Adrenal gland (tissue), 12 donors: Measurements from ENCODE around the gene NCOA1. TPM values are rescaled to one million over a fixed set of nuclear protein-coding genes. Genes with fewer than 3 reads are reported as not detected.
A peak's percentile ranks its signal among the peaks of the same experiment; 100 is the strongest.

Experiments
- DNase-seq, 7 donors: peaks; one replicate each; pipeline ENCODE4 v3.0.0-alpha.2; 2019 to 2020
- H3K27ac ChIP-seq, 5 donors: fragments of 200-600 bp; sonication (generic) in 4 of 5; 1 replicate in 3 of 5; 2 replicates in 2 of 5; pipeline versions ENCODE4 v1.5.1 to v1.8.0; 2016 to 2020; ENCODE audit warnings: mild to moderate bottlenecking in 1 of 5
- H3K27me3 ChIP-seq: fragments of 200-600 bp; 2 replicates; pipeline ENCODE4 v1.8.0; 2021
- H3K36me3 ChIP-seq, 2 donors: fragments of 200-600 bp; replicated peaks in 1 of 2; 1 replicate in 1 of 2; 2 replicates in 1 of 2; pipeline versions ENCODE4 v1.5.1 to v1.8.0; 2018 to 2022
- H3K4me1 ChIP-seq, 2 donors: fragments of 200-600 bp; replicated peaks in 1 of 2; 1 replicate in 1 of 2; 2 replicates in 1 of 2; pipeline versions ENCODE4 v1.5.1 to v1.8.0; 2018 to 2021
- H3K4me3 ChIP-seq, 4 donors: fragments of 200-600 bp; sonication (generic) in 3 of 4; one replicate each; pipeline ENCODE4 v1.5.1; 2016 to 2018
- H3K9me3 ChIP-seq, 3 donors: fragments of 200-600 bp; sonication (generic) in 1 of 3; replicated peaks in 1 of 3; 1 replicate in 2 of 3; 2 replicates in 1 of 3; pipeline versions ENCODE4 v1.5.1 to v1.8.0; 2016 to 2021
- POLR2A ChIP-seq, 2 donors: fragments of 450-650 bp; IDR thresholded peaks; one replicate each; pipeline ENCODE4 v1.6.1; 2017; ENCODE audit warnings: antibody characterized with exemption in 2 of 2, mild to moderate bottlenecking in 2 of 2, moderate library complexity in 1 of 2
- WGBS, 4 donors: extraction: QIAGEN DNeasy Blood & Tissue Kit in 2 of 4; methylation state at CpG; one replicate each; pipeline versions ENCODE4 v1.1.5 to v1.1.7; 2013 to 2017; 5-methylcytosine and 5-hydroxymethylcytosine counted together
- intact Hi-C, 2 donors: fragments of 100-400 bp; cut with DNase I; formaldehyde crosslinking; loops; one replicate each; pipeline versions ENCODE4 v1.14.1 to v1.15.0; 2022 to 2023
- polyA plus RNA-seq, 3 donors: library from polyadenylated mRNA; stranded (reverse); fragments of 200-250 nt in 2 of 3; fragments of 350-450 nt in 1 of 3; fragmentation: Illumina TruSeq in 1 of 3; extraction: RNeasy Lipid Tissue Mini Kit (QIAGEN cat#74804) in 1 of 3; gene quantifications; one replicate each; pipeline ENCODE4 v1.2.3, GENCODE V29; 2013 to 2014
- total RNA-seq, 9 donors: library from RNA; depleted of rRNA in 4 of 9; stranded (reverse); fragments of >200 nt in 4 of 9; fragments of 120-200 nt in 1 of 9; fragmentation: NEBNext Ultra II Directional in 1 of 9; extraction: Animal tissue kit (Norgen Biotek cat#: 25700) in 1 of 9; gene quantifications; one replicate each; pipeline versions ENCODE4 v1.1.0 to v1.2.4, GENCODE V29; 2013 to 2023
- TF ChIP-seq, protein P1 (sequence below), 6 experiments: fragments of 450-650 bp in 4 of 6; fragments of 200-600 bp in 2 of 6; sonication (generic) in 1 of 6; IDR thresholded peaks; 1 replicate in 5 of 6; 2 replicates in 1 of 6; pipeline versions ENCODE4 v1.5.1 to v1.8.0; 2016 to 2021; ENCODE audit warnings: antibody characterized with exemption in 6 of 6, mild to moderate bottlenecking in 2 of 6, moderate library complexity in 1 of 6
- donor health status: healthy with polysubstance abuse.
- donor health status: Bipolar disorder and iron deficiency.
- donor health status: DM: yes; HTN: yes; CAD: no.
- donor health status: DM: no; HTN: no; CAD: no.
- donor health status: DM: no; HTN: no; CAD: no.
- donor health status: DM: yes; HTN: yes; CAD: no.

The NCOA1 gene
- total and polyA plus RNA-seq, 12 donors = 13.6 to 85.5 (median 43.6) TPM

DNA sequence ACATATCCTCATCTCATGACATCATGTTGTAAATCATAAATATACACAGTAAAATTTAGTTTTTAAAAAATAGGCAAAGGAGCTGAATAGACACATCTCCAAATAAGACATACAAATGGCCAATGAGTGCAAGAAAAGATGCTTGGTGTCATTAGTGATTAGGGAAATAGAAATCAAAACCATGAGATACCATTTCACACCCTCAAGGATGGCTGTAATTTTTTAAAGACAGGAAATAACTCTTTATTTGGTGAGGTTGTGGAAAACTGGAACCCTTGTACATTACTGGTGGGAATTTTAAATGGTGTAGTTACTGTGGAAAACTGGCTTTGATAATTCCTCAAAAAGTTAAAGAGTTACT lies 160.6 kb downstream of the NCOA1 start:
- no peak for DNase-seq
- H3K4me1 ChIP-seq = peaks cover 0 to 13% of the 10 kb centered on the region in 2 donors
- H3K4me3 ChIP-seq = no peak overlapping the region
- H3K9me3 ChIP-seq = no peaks in the 10 kb centered on the region
- TF ChIP-seq POLR2A (IDR thresholded peaks at IDR 0.05) = no peak
- TF ChIP-seq, protein P1, sequence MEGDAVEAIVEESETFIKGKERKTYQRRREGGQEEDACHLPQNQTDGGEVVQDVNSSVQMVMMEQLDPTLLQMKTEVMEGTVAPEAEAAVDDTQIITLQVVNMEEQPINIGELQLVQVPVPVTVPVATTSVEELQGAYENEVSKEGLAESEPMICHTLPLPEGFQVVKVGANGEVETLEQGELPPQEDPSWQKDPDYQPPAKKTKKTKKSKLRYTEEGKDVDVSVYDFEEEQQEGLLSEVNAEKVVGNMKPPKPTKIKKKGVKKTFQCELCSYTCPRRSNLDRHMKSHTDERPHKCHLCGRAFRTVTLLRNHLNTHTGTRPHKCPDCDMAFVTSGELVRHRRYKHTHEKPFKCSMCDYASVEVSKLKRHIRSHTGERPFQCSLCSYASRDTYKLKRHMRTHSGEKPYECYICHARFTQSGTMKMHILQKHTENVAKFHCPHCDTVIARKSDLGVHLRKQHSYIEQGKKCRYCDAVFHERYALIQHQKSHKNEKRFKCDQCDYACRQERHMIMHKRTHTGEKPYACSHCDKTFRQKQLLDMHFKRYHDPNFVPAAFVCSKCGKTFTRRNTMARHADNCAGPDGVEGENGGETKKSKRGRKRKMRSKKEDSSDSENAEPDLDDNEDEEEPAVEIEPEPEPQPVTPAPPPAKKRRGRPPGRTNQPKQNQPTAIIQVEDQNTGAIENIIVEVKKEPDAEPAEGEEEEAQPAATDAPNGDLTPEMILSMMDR (IDR thresholded peaks at IDR 0.05) = no peak
- H3K36me3 ChIP-seq = no peaks in the 10 kb centered on the region
- H3K27ac ChIP-seq = no peak overlapping the region
- intact Hi-C loops = no loop called here
- H3K27me3 ChIP-seq = no peaks in the 10 kb centered on the region

DNA sequence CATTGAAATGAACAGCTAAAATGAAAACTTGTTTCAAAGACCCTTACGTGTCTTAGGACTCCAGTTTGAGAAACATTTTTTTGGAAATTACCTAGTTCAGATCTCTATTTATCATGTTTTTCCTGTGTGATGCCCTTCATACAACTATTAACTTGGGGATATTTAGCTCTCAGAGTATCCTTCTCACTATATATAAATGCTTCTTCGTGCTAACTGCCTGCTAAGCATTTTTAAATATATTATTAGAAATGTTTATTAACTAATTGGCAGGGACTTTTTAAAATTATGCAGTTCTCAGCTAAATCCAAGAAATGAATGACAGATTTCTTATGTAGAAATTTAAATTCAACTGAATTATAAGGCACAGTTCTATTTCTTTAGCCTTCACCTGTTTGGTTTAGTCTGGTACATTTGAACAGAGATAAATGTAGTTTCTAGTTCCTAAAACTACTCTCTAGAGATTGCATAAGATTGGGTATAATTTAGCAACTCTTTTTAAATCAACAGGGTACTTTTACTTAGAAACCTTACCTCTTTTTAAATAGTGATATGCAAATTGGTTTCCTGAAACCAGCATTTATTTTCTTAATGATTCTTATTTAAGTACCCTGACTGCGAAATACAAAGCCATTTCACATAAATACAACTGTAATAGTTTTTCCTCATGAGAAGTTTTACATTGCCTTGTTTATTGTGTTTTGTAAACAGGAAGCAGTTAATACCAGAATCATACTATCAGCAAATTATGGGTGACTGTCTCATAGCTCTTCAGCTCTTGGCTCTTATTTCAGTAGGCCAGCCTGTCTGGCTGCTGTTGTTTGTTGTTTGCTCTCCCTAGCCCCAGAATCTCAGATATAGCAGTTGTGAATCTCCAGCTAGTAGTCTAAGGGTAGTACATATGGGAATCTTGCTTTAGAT lies 161.5 kb downstream of the NCOA1 start:
- H3K4me3 ChIP-seq = no peak overlapping the region
- H3K27me3 ChIP-seq = no peaks in the 10 kb centered on the region
- intact Hi-C loops = no loop called here
- no peaks in the 10 kb centered on the region for H3K9me3 ChIP-seq
- H3K36me3 ChIP-seq = no peaks in the 10 kb centered on the region
- TF ChIP-seq POLR2A (IDR thresholded peaks at IDR 0.05) = no peak
- peak overlapping the region in 1 of 5 donors; percentile 22 for H3K27ac ChIP-seq
- H3K4me1 ChIP-seq = peaks cover 0 to 21% of the 10 kb centered on the region in 2 donors
- 88 to 93% (median 91%) methylated on average over 3 of the region's 3 CpGs for WGBS, 4 donors
- no peak for DNase-seq

DNA sequence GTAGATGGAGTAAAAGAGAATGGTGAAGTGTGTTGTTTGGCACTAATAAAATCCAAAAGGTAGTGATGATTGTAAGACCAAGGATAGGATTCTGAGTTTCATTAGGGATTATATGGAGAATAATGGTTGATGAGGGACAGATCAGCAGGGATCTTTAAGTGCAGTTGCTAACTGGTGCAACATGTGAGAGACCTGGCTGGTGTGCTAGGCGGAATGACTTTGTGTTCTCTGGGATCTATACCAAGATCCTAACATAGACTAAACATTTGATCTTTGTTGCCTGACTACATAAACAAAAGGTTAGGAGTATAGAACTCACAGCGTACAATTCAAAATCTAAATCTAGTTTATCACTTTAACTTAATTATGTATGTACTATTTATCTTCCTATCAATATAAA lies 166.8 kb downstream of the NCOA1 start:
- H3K27me3 ChIP-seq = no peaks in the 10 kb centered on the region
- H3K27ac ChIP-seq = no peak overlapping the region
- no peaks in the 10 kb centered on the region for H3K36me3 ChIP-seq
- peaks cover 0 to 15% of the 10 kb centered on the region in 2 donors for H3K4me1 ChIP-seq
- DNase-seq = no peak
- H3K4me3 ChIP-seq = no peak overlapping the region
- H3K9me3 ChIP-seq = no peaks in the 10 kb centered on the region
- WGBS, 4 donors = 90 to 98% (median 95%) methylated on average over 2 of the region's 2 CpGs
- TF ChIP-seq POLR2A (IDR thresholded peaks at IDR 0.05) = no peak
- TF ChIP-seq, protein P1 (IDR thresholded peaks at IDR 0.05) = no peak
- intact Hi-C loops = no loop called here

DNA sequence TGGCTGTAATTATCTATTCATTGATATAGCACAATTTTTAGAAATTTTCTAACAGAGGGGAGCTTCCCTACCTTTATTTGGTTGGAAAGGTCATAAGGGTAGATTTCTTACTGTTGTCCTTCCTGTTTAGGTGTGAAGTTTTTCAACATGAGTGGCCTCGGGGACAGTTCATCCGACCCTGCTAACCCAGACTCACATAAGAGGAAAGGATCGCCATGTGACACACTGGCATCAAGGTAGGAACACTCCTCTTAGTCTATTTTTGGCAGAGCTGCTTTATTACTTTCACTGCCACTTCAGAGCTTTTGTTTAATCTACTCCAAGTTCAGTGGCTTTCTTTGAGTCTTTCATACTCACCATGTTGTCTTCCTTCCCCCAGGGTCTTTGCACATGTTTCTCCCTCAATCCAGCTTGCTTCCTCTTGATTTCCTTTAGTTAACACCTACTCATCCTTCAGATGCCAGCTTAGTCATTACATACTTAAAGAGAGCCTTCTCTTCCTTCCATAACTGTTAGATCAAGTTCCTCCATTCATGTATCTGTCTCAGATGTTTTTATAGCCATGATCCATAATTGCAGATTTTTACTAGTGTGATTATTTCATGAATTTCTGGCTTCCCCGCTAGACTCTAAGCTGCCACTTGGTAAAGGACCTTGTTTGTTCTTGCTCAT lies 167.6 kb downstream of the NCOA1 start:
- Histone ChIP-seq H3K27ac (no peak overlapping the region), H3K27me3 (no peaks in the 10 kb centered on the region), H3K36me3 (no peaks in the 10 kb centered on the region), H3K9me3 (no peaks in the 10 kb centered on the region), H3K4me1 (peaks cover 0 to 8% of the 10 kb centered on the region in 2 donors), H3K4me3 (no peak overlapping the region)
- 77 to 93% (median 89%) methylated on average over 4 of the region's 4 CpGs for WGBS, 4 donors
- no peak for TF ChIP-seq POLR2A (IDR thresholded peaks at IDR 0.05)
- no peak for DNase-seq
- intact Hi-C loops = no loop called here

DNA sequence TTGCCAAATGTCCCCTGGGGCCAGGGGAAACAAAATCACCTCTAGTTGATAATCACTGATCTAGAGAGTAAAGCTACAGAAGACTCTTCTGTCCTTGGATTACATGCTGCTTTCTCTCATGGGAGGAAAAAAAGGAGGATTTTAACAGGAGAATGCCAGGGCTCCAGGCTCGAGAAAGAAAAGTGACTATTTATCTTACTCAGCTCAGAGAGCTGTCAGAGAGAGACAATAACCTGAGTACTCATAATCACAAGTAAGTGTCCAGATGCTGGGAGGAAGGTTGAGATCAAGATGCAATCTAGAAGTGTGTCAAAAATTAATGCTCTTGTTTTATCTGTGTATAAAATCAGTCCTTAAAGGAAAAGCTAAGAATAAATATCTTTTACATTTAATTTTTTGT lies 168.8 kb downstream of the NCOA1 start:
- Histone ChIP-seq H3K27ac (no peak overlapping the region), H3K27me3 (no peaks in the 10 kb centered on the region), H3K4me3 (no peak overlapping the region), H3K9me3 (no peaks in the 10 kb centered on the region), H3K36me3 (no peaks in the 10 kb centered on the region), H3K4me1 (peaks cover 0 to 8% of the 10 kb centered on the region in 2 donors)
- TF ChIP-seq POLR2A (IDR thresholded peaks at IDR 0.05) = no peak
- TF ChIP-seq, protein P1 (IDR thresholded peaks at IDR 0.05) = no peak
- 24 to 61% (median 32%) methylated on average over 1 of the region's 1 CpG for WGBS, 4 donors
- intact Hi-C loops = no loop called here
- DNase-seq = no peak
